ENCODE results near the gene DCAF6. TPM values are rescaled to one million over a fixed set of nuclear protein-coding genes. Genes with fewer than 3 reads are reported as not detected.

DCAF6 gene
- total and polyA plus RNA-seq, 7 donors = 33.6 to 102 (median 79.6) TPM

GRCh38 chr1:167912294-167912693 lies 24.2 kb upstream of the DCAF6 start:
- intact Hi-C loops (cut with DNase I) = no loop called here
- Histone ChIP-seq H3K36me3 (peaks cover 0 to 32% (median 2%) of the 10 kb centered on the region in 4 donors), H3K9me3 (no peaks in the 10 kb centered on the region), H3K27me3 (no peaks in the 10 kb centered on the region), H3K4me3 (no peak overlapping the region), H3K27ac (no peak overlapping the region), H3K4me1 (no peaks in the 10 kb centered on the region)
- TF ChIP-seq CTCF (IDR thresholded peaks at IDR 0.05) (no peak), EP300 (IDR thresholded peaks at IDR 0.05) (no peak)
- no peak for DNase-seq
- 83 to 89% methylated on average over 7 of the region's 7 CpGs for WGBS, 2 donors

GRCh38 chr1:167913895-167914496 lies 22.5 kb upstream of the DCAF6 start, which contains the start of gene ADCY10:
Gene ADCY10, minus strand, starts transcription at chr1:167914134. Its CDS starts 8,994 bp downstream, at chr1:167905140.
- H3K36me3 ChIP-seq = peaks cover 0 to 48% (median 5%) of the 10 kb centered on the region in 4 donors
- no peak within 1 kb of the TSS for H3K4me3 ChIP-seq
- no peaks in the 10 kb centered on the region for H3K9me3 ChIP-seq
- intact Hi-C loops (cut with DNase I) = no loop called here
- TF ChIP-seq EP300 (IDR thresholded peaks at IDR 0.05) = no peak
- TF ChIP-seq POLR2A (IDR thresholded peaks at IDR 0.05) = no peak
- no peak for TF ChIP-seq CTCF (IDR thresholded peaks at IDR 0.05)
- no peak for TF ChIP-seq POLR2AphosphoS5 (IDR thresholded peaks at IDR 0.05)
- no peaks in the 10 kb centered on the region for H3K4me1 ChIP-seq
- WGBS, 2 donors = 53 to 82% methylated on average over 9 of the region's 9 CpGs
- no peaks in the 10 kb centered on the region for H3K27me3 ChIP-seq
- DNase-seq = no peak
- H3K27ac ChIP-seq = no peak within 1 kb of the TSS

- H3K36me3 ChIP-seq = peaks cover 0 to 48% (median 5%) of the 10 kb centered on the region in 4 donors
- no peak for DNase-seq
- 93 to 97% methylated on average over 8 of the region's 8 CpGs for WGBS, 2 donors
- TF ChIP-seq EP300 (IDR thresholded peaks at IDR 0.05) (no peak), CTCF (IDR thresholded peaks at IDR 0.05) (no peak), POLR2AphosphoS5 (IDR thresholded peaks at IDR 0.05) (no peak), POLR2A (IDR thresholded peaks at IDR 0.05) (no peak)
- no peak overlapping the region for H3K4me3 ChIP-seq
- H3K27ac ChIP-seq = no peak overlapping the region
- no peaks in the 10 kb centered on the region for H3K27me3 ChIP-seq
- intact Hi-C loops (cut with DNase I) = no loop called here
- H3K9me3 ChIP-seq = no peaks in the 10 kb centered on the region
- no peaks in the 10 kb centered on the region for H3K4me1 ChIP-seq
These were observed 20.9 kb upstream of the DCAF6 start for GRCh38 chr1:167915569-167915968.

- DNase-seq = no peak
- Histone ChIP-seq H3K36me3 (peaks cover 0 to 48% (median 5%) of the 10 kb centered on the region in 4 donors), H3K4me1 (peaks cover 0 to 4% (median 1%) of the 10 kb centered on the region in 4 donors), H3K9me3 (no peaks in the 10 kb centered on the region), H3K27me3 (no peaks in the 10 kb centered on the region), H3K27ac (no peak overlapping the region), H3K4me3 (no peak overlapping the region)
- 28 to 78% methylated on average over 6 of the region's 6 CpGs for WGBS, 2 donors
- intact Hi-C loops (cut with DNase I) = no loop called here
- TF ChIP-seq CTCF (IDR thresholded peaks at IDR 0.05) = no peak
- no peak for TF ChIP-seq POLR2A (IDR thresholded peaks at IDR 0.05)
- no peak for TF ChIP-seq EP300 (IDR thresholded peaks at IDR 0.05)
- TF ChIP-seq POLR2AphosphoS5 (IDR thresholded peaks at IDR 0.05) = no peak
These were observed 19.5 kb upstream of the DCAF6 start for GRCh38 chr1:167916766-167917511.
